Endothelial cell of umbilical vein (primary cell): ENCODE measurements around the gene CHRNA3. TPM values are rescaled to one million over a fixed set of nuclear protein-coding genes. Genes with fewer than 3 reads are reported as not detected.

ENCODE experiments used
- BruUV-seq: library from RNA; stranded (reverse); fragments of 400-500 nt; replicated peaks from 2 replicates; lab custom pipeline; 2021; lab: Mats Ljungman, UMichigan
- CTCF ChIA-PET: fragments of 300-600, 350-600 bp; sonication (Branson Sonifier 250); formaldehyde crosslinking; loops from one replicate; lab custom pipeline; 2021; ENCODE audit warnings: antibody characterized with exemption, inconsistent platforms; lab: Charles Lee
- POLR2A ChIA-PET: fragments of 300-600, 350-600 bp; sonication (Branson Sonifier 250); formaldehyde crosslinking; loops from one replicate; lab custom pipeline; 2021; ENCODE audit warnings: antibody characterized with exemption, inconsistent platforms; lab: Charles Lee
- DNase-seq: peaks from one replicate; pipeline ENCODE4 v3.0.0-alpha.2; 2011; ENCODE audit warnings: low read depth, low spot score
- FAIRE-seq: peaks from 2 replicates; lab custom pipeline; 2011; peaks lifted over from hg19 to GRCh38; lab: Jason Lieb, UNC
- H2AFZ ChIP-seq: 2 replicates; pipeline ENCODE4 v1.6.0; 2012; ENCODE audit warnings: low read depth, low read length, control low read depth, inconsistent platforms
- H3K27ac ChIP-seq: 2 replicates; pipeline ENCODE4 v1.5.1; 2011; ENCODE audit warnings: low read depth, mild to moderate bottlenecking, control low read depth, low read length, moderate library complexity; ENCODE audit not compliant: insufficient read depth
- H3K27me3 ChIP-seq, 2 experiments: 2 replicates each; pipeline versions ENCODE4 v1.6.0 to v1.6.1; 2011; ENCODE audit warnings: low read length in 2 of 2, mixed read lengths in 1 of 2; ENCODE audit not compliant: control insufficient read depth in 2 of 2, insufficient read depth in 2 of 2
- H3K36me3 ChIP-seq, 2 experiments: 2 replicates in 1 of 2; 3 replicates in 1 of 2; pipeline ENCODE4 v1.5.1; 2011; ENCODE audit warnings: low read length in 2 of 2, mild to moderate bottlenecking in 1 of 2, moderate library complexity in 1 of 2; ENCODE audit not compliant: control insufficient read depth in 2 of 2, insufficient read depth in 2 of 2; ENCODE audit errors: extremely low read depth in 1 of 2
- H3K4me1 ChIP-seq: 3 replicates; pipeline ENCODE4 v1.5.1; 2011; ENCODE audit warnings: mild to moderate bottlenecking, low read length; ENCODE audit not compliant: control insufficient read depth, insufficient read depth; ENCODE audit errors: extremely low read depth
- H3K4me2 ChIP-seq: 2 replicates; pipeline ENCODE4 v1.6.1; 2011; ENCODE audit warnings: low read length, control low read depth, mixed read lengths; ENCODE audit not compliant: insufficient read depth
- H3K4me3 ChIP-seq, 3 experiments: fragments of 200-600 bp in 1 of 3; sonication (generic), shearing (Covaris generic) in 1 of 3; replicated peaks in 1 of 3; 2 replicates each; pipeline ENCODE4 v1.5.1; 2011 to 2016; ENCODE audit warnings: control low read depth in 3 of 3, low read length in 3 of 3, mild to moderate bottlenecking in 2 of 3, inconsistent platforms in 1 of 3, low read depth in 1 of 3, moderate library complexity in 1 of 3; ENCODE audit not compliant: insufficient read depth in 1 of 3
- H3K79me2 ChIP-seq: 2 replicates; pipeline ENCODE4 v1.6.0; 2012; ENCODE audit warnings: low read length, inconsistent platforms; ENCODE audit not compliant: control insufficient read depth, insufficient read depth
- H3K9ac ChIP-seq: replicated peaks from 2 replicates; pipeline ENCODE3; 2011; ENCODE audit warnings: low read length, control low read depth; ENCODE audit not compliant: insufficient read depth; ENCODE audit errors: extremely low read depth
- H3K9me1 ChIP-seq: replicated peaks from 3 replicates; pipeline ENCODE4 v1.6.0; 2011; ENCODE audit warnings: mild to moderate bottlenecking, low read length; ENCODE audit not compliant: control insufficient read depth, insufficient read depth; ENCODE audit errors: extremely low read depth
- H3K9me3 ChIP-seq: replicated peaks from 2 replicates; pipeline ENCODE4 v1.5.1; 2012; ENCODE audit warnings: low read length, inconsistent platforms; ENCODE audit not compliant: control insufficient read depth, insufficient read depth
- H4K20me1 ChIP-seq: replicated peaks from 2 replicates; pipeline ENCODE3; 2011; ENCODE audit warnings: mild to moderate bottlenecking, low read length; ENCODE audit not compliant: control insufficient read depth, insufficient read depth; ENCODE audit errors: extremely low read depth
- EZH2 ChIP-seq: IDR thresholded peaks from 2 replicates; pipeline ENCODE4 v1.6.1; 2012; ENCODE audit warnings: borderline replicate concordance, low read depth, mild to moderate bottlenecking, moderate library complexity, low read length, inconsistent platforms; ENCODE audit not compliant: severe bottlenecking
- FOS ChIP-seq: IDR thresholded peaks from 2 replicates; pipeline ENCODE4 v1.6.1; 2011; ENCODE audit warnings: mild to moderate bottlenecking, low read length, moderate library complexity, borderline replicate concordance; ENCODE audit not compliant: insufficient read depth
- GATA2 ChIP-seq: IDR thresholded peaks from 2 replicates; pipeline ENCODE4 v1.7.0; 2011; ENCODE audit warnings: low read depth, mild to moderate bottlenecking, moderate library complexity, mixed read lengths, low read length; ENCODE audit not compliant: insufficient read length, insufficient read depth
- JUN ChIP-seq: IDR thresholded peaks from 2 replicates; pipeline ENCODE4 v1.6.1; 2011; ENCODE audit warnings: borderline replicate concordance, low read depth; ENCODE audit not compliant: insufficient read length, insufficient read depth
- MYC ChIP-seq: IDR thresholded peaks from one replicate; pipeline ENCODE4 v1.6.1; 2011; ENCODE audit warnings: mild to moderate bottlenecking, low read depth, low read length
- POLR2A ChIP-seq: IDR thresholded peaks from 2 replicates; pipeline ENCODE4 v1.6.1; 2012; ENCODE audit warnings: low read depth, mild to moderate bottlenecking, control low read depth, low read length
- dilution Hi-C: fragments of 300-500 bp; cut with MboI; formaldehyde crosslinking; loops from one replicate; pipeline ENCODE4 v1.15.0; 2019; ENCODE audit warnings: low sequenced_read_pairs; ENCODE audit not compliant: extremely low pct_ligation_motif_present
- intact Hi-C: fragments of 100-400 bp; cut with micrococcal nuclease; formaldehyde crosslinking; loops from one replicate; pipeline ENCODE4 v1.10.0; 2022
- polyA plus RNA-seq, 4 experiments: library from polyadenylated mRNA; depleted of rRNA in 3 of 4; stranded (reverse) in 3 of 4; unstranded in 1 of 4; fragments of >200 nt; gene quantifications; 2 replicates each; pipeline versions ENCODE4 v1.2.1 to v1.2.3, GENCODE V29; 2011 to 2012; ENCODE audit warnings: missing spikeins in 1 of 4
- total RNA-seq: library from RNA; stranded (reverse); gene quantifications from 2 replicates; pipeline ENCODE4 v1.2.3, GENCODE V29; 2021
- TF ChIP-seq, protein P1 (sequence below), 2 donors: IDR thresholded peaks; 1 replicate in 1 of 2; 2 replicates in 1 of 2; pipeline ENCODE4 v1.5.1; 2011; ENCODE audit warnings: low read length in 2 of 2, mild to moderate bottlenecking in 2 of 2, moderate library complexity in 2 of 2, control low read depth in 1 of 2, inconsistent platforms in 1 of 2, low read depth in 1 of 2; ENCODE audit not compliant: insufficient read depth in 1 of 2; ENCODE audit errors: extremely low read depth in 1 of 2

The CHRNA3 gene
- total and polyA plus RNA-seq, 2 donors (not counting 3 experiments of a cell fraction or from before 2014, with no cell fraction given) = not detected

DNA sequence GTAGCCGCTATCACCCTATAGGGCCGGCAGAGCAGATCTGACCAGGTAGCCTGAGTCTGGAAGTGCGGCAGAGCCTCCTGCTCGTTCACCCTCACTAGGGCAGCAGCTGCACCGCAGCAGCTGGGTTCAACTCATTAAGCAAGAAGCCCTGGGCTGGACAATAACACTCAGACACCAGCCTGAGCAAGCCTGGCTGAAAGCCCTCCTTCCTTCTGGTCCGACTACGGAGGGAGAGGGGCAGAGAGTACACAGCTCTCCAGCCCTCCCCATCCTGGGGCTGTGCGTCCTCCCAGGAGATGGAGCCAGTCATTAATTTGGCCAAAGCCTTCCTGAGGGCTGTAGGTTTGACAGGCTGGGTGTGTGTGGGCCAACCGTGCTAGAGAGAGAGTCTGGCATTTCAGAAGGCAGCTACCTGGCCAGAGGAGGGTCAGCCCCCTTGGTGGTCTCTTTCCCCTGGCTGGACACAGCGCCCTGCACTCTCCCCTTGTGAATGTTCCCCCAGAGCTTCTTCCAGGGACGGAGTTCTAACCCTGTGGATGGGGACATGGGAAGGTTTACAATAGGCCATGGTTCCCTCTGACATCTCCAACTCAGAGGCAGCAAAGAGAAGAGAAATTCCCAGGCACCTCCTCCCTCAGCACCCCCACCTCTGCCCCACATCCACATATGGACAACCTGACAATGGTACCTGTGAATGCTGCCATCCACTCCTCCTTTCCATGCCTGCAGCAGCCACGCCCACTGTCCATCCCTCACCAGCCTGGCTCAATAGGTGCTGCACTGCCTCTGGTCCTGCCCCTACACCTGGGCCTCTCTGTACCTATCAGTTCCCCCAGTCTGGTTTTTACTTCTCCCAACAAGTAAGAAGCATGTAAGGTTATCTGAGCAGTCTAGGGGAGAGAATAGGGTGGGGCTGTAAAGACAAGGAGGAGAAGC lies 13.7 kb upstream of the CHRNA3 start:
- CTCF ChIA-PET = no interaction called here

DNA sequence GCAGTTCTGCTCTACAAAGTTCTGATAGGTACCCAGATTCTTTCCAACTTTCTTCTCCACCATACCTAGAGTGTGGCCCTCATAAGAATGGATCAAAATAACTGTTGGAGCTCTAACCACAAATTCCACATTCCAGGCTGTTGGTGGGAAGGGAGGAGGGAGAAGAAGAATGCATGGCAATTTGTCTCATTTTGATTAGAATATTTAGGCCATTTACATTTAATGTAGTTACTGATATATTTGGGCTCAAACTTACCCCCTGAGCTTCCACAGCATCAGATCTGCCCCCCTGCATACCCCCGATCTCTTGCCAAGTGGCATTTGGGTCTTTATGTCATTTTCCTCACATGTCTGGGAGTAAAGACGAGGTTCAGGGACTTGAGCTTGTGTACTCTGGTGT lies 12.6 kb upstream of the CHRNA3 start:
- peaks cover 5 to 6% of the 10 kb centered on the region in 2 experiments for H3K27me3 ChIP-seq
- intact Hi-C loops = no loop called here
- FAIRE-seq (no peak), DNase-seq (no peak)
- TF ChIP-seq GATA2 (no peak), EZH2 (no peak), FOS (no peak), MYC (no peak), JUN (no peak)
- TF ChIP-seq, protein P1, sequence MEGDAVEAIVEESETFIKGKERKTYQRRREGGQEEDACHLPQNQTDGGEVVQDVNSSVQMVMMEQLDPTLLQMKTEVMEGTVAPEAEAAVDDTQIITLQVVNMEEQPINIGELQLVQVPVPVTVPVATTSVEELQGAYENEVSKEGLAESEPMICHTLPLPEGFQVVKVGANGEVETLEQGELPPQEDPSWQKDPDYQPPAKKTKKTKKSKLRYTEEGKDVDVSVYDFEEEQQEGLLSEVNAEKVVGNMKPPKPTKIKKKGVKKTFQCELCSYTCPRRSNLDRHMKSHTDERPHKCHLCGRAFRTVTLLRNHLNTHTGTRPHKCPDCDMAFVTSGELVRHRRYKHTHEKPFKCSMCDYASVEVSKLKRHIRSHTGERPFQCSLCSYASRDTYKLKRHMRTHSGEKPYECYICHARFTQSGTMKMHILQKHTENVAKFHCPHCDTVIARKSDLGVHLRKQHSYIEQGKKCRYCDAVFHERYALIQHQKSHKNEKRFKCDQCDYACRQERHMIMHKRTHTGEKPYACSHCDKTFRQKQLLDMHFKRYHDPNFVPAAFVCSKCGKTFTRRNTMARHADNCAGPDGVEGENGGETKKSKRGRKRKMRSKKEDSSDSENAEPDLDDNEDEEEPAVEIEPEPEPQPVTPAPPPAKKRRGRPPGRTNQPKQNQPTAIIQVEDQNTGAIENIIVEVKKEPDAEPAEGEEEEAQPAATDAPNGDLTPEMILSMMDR (IDR thresholded peaks at IDR 0.05; ENCODE audit: extremely low read depth in 1 of 2, insufficient read depth in 1 of 2, low read depth in 1 of 2, low read length in 2 of 2) = no peak
- no peak overlapping the region for H3K4me2 ChIP-seq
- BruUV-seq = no TSS peak
- no peaks in the 10 kb centered on the region for H4K20me1 ChIP-seq
- dilution Hi-C loops = no loop called here
- no peak overlapping the region for H2AFZ ChIP-seq
- H3K4me3 ChIP-seq = no peak overlapping the region
- ChIA-PET POLR2A (no interaction called here), CTCF (no interaction called here)
- H3K79me2 ChIP-seq = no peaks in the 10 kb centered on the region
- no peaks in the 10 kb centered on the region for H3K36me3 ChIP-seq
- no peaks in the 10 kb centered on the region for H3K9me3 ChIP-seq
- H3K27ac ChIP-seq = no peak overlapping the region
- H3K9ac ChIP-seq = no peak overlapping the region
- H3K9me1 ChIP-seq = no peaks in the 10 kb centered on the region
- H3K4me1 ChIP-seq = no peaks in the 10 kb centered on the region

More for the DNA sequence above, 13.7 kb upstream of the CHRNA3 start:
- Histone ChIP-seq H3K9me1 (no peaks in the 10 kb centered on the region), H3K4me3 (no peak overlapping the region), H3K9me3 (no peaks in the 10 kb centered on the region), H4K20me1 (no peaks in the 10 kb centered on the region), H3K4me2 (no peak overlapping the region), H3K9ac (no peak overlapping the region), H3K4me1 (no peaks in the 10 kb centered on the region), H3K27ac (no peak overlapping the region), H2AFZ (no peak overlapping the region), H3K79me2 (no peaks in the 10 kb centered on the region), H3K27me3 (peaks cover 5 to 6% of the 10 kb centered on the region in 2 experiments), H3K36me3 (no peaks in the 10 kb centered on the region)
- TF ChIP-seq EZH2 (no peak), POLR2A (no peak)
- no peak for DNase-seq
- FAIRE-seq = no peak
- dilution Hi-C loops = no loop called here
- no TSS peak for BruUV-seq
- intact Hi-C loops = no loop called here
- POLR2A ChIA-PET = no interaction called here
